Activated T-helper 2 cell treated with anti-CD3 and anti-CD28 coated beads, Interferon-gamma antibody, Interleukin-2, Interleukin-4, amounts not matched to agents 10 μg/mL and 5 μg/mL and 100 μg/mL, durations not matched to agents 14 hours and 24 hours and 36 hours (primary cell): Measurements from ENCODE around the gene CAMTA1. TPM values are rescaled to one million over a fixed set of nuclear protein-coding genes. Genes with fewer than 3 reads are reported as not detected.

Experiments
- DNase-seq: peaks from one replicate; pipeline ENCODE4 v3.0.0; 2021; ENCODE audit warnings: low spot score
- H3K27ac Mint-ChIP-seq: one replicate; pipeline ENCODE4 v1.8.0; 2021; ENCODE audit warnings: mixed read lengths
- H3K27me3 Mint-ChIP-seq: one replicate; pipeline ENCODE4 v1.8.0; 2021; ENCODE audit warnings: low read depth, mixed read lengths
- H3K36me3 Mint-ChIP-seq: one replicate; pipeline ENCODE4 v1.8.0; 2021; ENCODE audit warnings: low read depth, mixed read lengths
- H3K4me1 Mint-ChIP-seq: one replicate; pipeline ENCODE4 v1.8.0; 2021; ENCODE audit warnings: low read depth, mixed read lengths
- H3K4me3 Mint-ChIP-seq: one replicate; pipeline ENCODE4 v1.8.0; 2021; ENCODE audit warnings: low read depth, mild to moderate bottlenecking, moderate library complexity, mixed read lengths
- H3K9me3 Mint-ChIP-seq: one replicate; pipeline ENCODE4 v1.8.0; 2021; ENCODE audit warnings: mixed read lengths
- intact Hi-C: fragments of 100-400 bp; cut with micrococcal nuclease; formaldehyde crosslinking; loops from one replicate; pipeline ENCODE4 v1.15.1; 2023
- total RNA-seq: library from RNA; stranded (reverse); gene quantifications from 2 replicates; pipeline ENCODE4 v1.2.3, GENCODE V29; 2022

The CAMTA1 gene
- total RNA-seq, 1 donor from 2014 or later: 62.9 TPM

- no peak overlapping the region for H3K4me3 Mint-ChIP-seq
- H3K36me3 Mint-ChIP-seq: no peaks in the 10 kb centered on the region
- H3K4me1 Mint-ChIP-seq: no peaks in the 10 kb centered on the region
- H3K27me3 Mint-ChIP-seq: peaks cover 4% of the 10 kb centered on the region
- no peak for DNase-seq
- intact Hi-C loops: no loop called here
- H3K9me3 Mint-ChIP-seq: no peaks in the 10 kb centered on the region
- H3K27ac Mint-ChIP-seq: no peak overlapping the region
Observed at GRCh38 chr1:7733276-7733675, 948.0 kb downstream of the CAMTA1 start.

- Mint-ChIP-seq H3K27ac (no peak overlapping the region), H3K4me3 (no peak overlapping the region), H3K4me1 (no peaks in the 10 kb centered on the region), H3K9me3 (no peaks in the 10 kb centered on the region), H3K27me3 (peaks cover 2% of the 10 kb centered on the region), H3K36me3 (no peaks in the 10 kb centered on the region)
- intact Hi-C loops: no loop called here
- DNase-seq: no peak
Observed at GRCh38 chr1:7738044-7738443, 952.8 kb downstream of the CAMTA1 start.

- Mint-ChIP-seq H3K9me3 (no peaks in the 10 kb centered on the region), H3K27me3 (peaks cover 3% of the 10 kb centered on the region), H3K4me1 (no peaks in the 10 kb centered on the region), H3K27ac (no peak overlapping the region), H3K36me3 (no peaks in the 10 kb centered on the region), H3K4me3 (no peak overlapping the region)
- DNase-seq: no peak
- intact Hi-C loops: no loop called here
Observed at GRCh38 chr1:7743346-7743745, 958.1 kb downstream of the CAMTA1 start.

- DNase-seq: no peak
- Mint-ChIP-seq H3K4me3 (no peak overlapping the region), H3K27me3 (peaks cover 3% of the 10 kb centered on the region), H3K9me3 (no peaks in the 10 kb centered on the region), H3K4me1 (no peaks in the 10 kb centered on the region), H3K27ac (no peak overlapping the region), H3K36me3 (no peaks in the 10 kb centered on the region)
- intact Hi-C loops: no loop called here
Observed at GRCh38 chr1:7744882-7745281, 959.6 kb downstream of the CAMTA1 start.

GRCh38 chr1:7745783-7746182 is 960.5 kb downstream of the CAMTA1 start:
- Mint-ChIP-seq H3K4me3 (no peak overlapping the region), H3K4me1 (no peaks in the 10 kb centered on the region), H3K9me3 (no peaks in the 10 kb centered on the region), H3K36me3 (no peaks in the 10 kb centered on the region), H3K27me3 (peaks cover 3% of the 10 kb centered on the region), H3K27ac (no peak overlapping the region)
- DNase-seq: no peak
- intact Hi-C loops: no loop called here

GRCh38 chr1:7747605-7748004 is 962.4 kb downstream of the CAMTA1 start:
- no peaks in the 10 kb centered on the region for H3K9me3 Mint-ChIP-seq
- peaks cover 4% of the 10 kb centered on the region for H3K27me3 Mint-ChIP-seq
- H3K27ac Mint-ChIP-seq: no peak overlapping the region
- H3K36me3 Mint-ChIP-seq: no peaks in the 10 kb centered on the region
- DNase-seq: no peak
- H3K4me1 Mint-ChIP-seq: peaks cover 3% of the 10 kb centered on the region
- intact Hi-C loops: no loop called here
- no peak overlapping the region for H3K4me3 Mint-ChIP-seq

GRCh38 chr1:7749126-7749525 is 963.9 kb downstream of the CAMTA1 start:
- intact Hi-C loops: no loop called here
- H3K4me1 Mint-ChIP-seq: peaks cover 11% of the 10 kb centered on the region
- no peak overlapping the region for H3K27ac Mint-ChIP-seq

GRCh38 chr1:7751174-7751573 is 965.9 kb downstream of the CAMTA1 start:
- no peak for DNase-seq
- intact Hi-C loops: no loop called here
- Mint-ChIP-seq H3K27me3 (peaks cover 21% of the 10 kb centered on the region), H3K36me3 (no peaks in the 10 kb centered on the region), H3K4me3 (no peak overlapping the region), H3K27ac (no peak overlapping the region), H3K4me1 (peaks cover 13% of the 10 kb centered on the region), H3K9me3 (no peaks in the 10 kb centered on the region)

More at GRCh38 chr1:7749126-7749525, 963.9 kb downstream of the CAMTA1 start:
- DNase-seq: no peak
- no peaks in the 10 kb centered on the region for H3K36me3 Mint-ChIP-seq
- peaks cover 15% of the 10 kb centered on the region for H3K27me3 Mint-ChIP-seq
- no peak overlapping the region for H3K4me3 Mint-ChIP-seq
- no peaks in the 10 kb centered on the region for H3K9me3 Mint-ChIP-seq

GRCh38 chr1:7752512-7753417 is 967.5 kb downstream of the CAMTA1 start:
- no peak overlapping the region for H3K27ac Mint-ChIP-seq
- H3K27me3 Mint-ChIP-seq: peaks cover 21% of the 10 kb centered on the region
- H3K9me3 Mint-ChIP-seq: no peaks in the 10 kb centered on the region
- H3K36me3 Mint-ChIP-seq: no peaks in the 10 kb centered on the region
- no peak overlapping the region for H3K4me3 Mint-ChIP-seq
- peaks cover 13% of the 10 kb centered on the region for H3K4me1 Mint-ChIP-seq
- intact Hi-C loops: loop anchor here (1.0 kb wide), 1 partner anchor 85 kb away; no protein-coding TSS in a partner anchor
- no peak for DNase-seq

- Mint-ChIP-seq H3K36me3 (no peaks in the 10 kb centered on the region), H3K27ac (no peak overlapping the region), H3K4me3 (no peak overlapping the region), H3K9me3 (no peaks in the 10 kb centered on the region), H3K4me1 (peaks cover 13% of the 10 kb centered on the region), H3K27me3 (peaks cover 23% of the 10 kb centered on the region)
- DNase-seq: no peak
- intact Hi-C loops: loop anchor here (1.0 kb wide), 1 partner anchor 86 kb away; no protein-coding TSS in a partner anchor
Observed at GRCh38 chr1:7753641-7754040, 968.4 kb downstream of the CAMTA1 start.

GRCh38 chr1:7754234-7754633 is 969.0 kb downstream of the CAMTA1 start:
- H3K4me3 Mint-ChIP-seq: no peak overlapping the region
- H3K4me1 Mint-ChIP-seq: peaks cover 13% of the 10 kb centered on the region
- H3K36me3 Mint-ChIP-seq: no peaks in the 10 kb centered on the region
- DNase-seq: no peak
- H3K27me3 Mint-ChIP-seq: peaks cover 23% of the 10 kb centered on the region
- no peaks in the 10 kb centered on the region for H3K9me3 Mint-ChIP-seq
- intact Hi-C loops: no loop called here
- H3K27ac Mint-ChIP-seq: no peak overlapping the region

- Mint-ChIP-seq H3K27ac (no peak overlapping the region), H3K9me3 (no peaks in the 10 kb centered on the region), H3K4me3 (no peak overlapping the region), H3K4me1 (peaks cover 13% of the 10 kb centered on the region), H3K27me3 (peaks cover 24% of the 10 kb centered on the region), H3K36me3 (no peaks in the 10 kb centered on the region)
- no peak for DNase-seq
- intact Hi-C loops: no loop called here
Observed at GRCh38 chr1:7755448-7755847, 970.2 kb downstream of the CAMTA1 start.

- H3K9me3 Mint-ChIP-seq: no peaks in the 10 kb centered on the region
- no peak overlapping the region for H3K27ac Mint-ChIP-seq
- no peak for DNase-seq
- H3K36me3 Mint-ChIP-seq: no peaks in the 10 kb centered on the region
- H3K4me1 Mint-ChIP-seq: no peaks in the 10 kb centered on the region
- H3K27me3 Mint-ChIP-seq: peaks cover 36% of the 10 kb centered on the region
- H3K4me3 Mint-ChIP-seq: no peak overlapping the region
- intact Hi-C loops: no loop called here
Observed at GRCh38 chr1:7760245-7760644, 975.0 kb downstream of the CAMTA1 start.
